ENCODE data around the gene ALG14. TPM values are rescaled to one million over a fixed set of nuclear protein-coding genes. Genes with fewer than 3 reads are reported as not detected.

ALG14 gene
- total and polyA plus RNA-seq, 12 donors = 1.1 to 4.6 (median 3.3) TPM

GRCh38 chr1:94934551-94934950 is 138.2 kb downstream of the ALG14 start:
- DNase-seq = no peak
- H3K4me1 ChIP-seq = peaks cover 0 to 42% (median 15%) of the 10 kb centered on the region in 9 donors
- WGBS, 2 donors = 81 to 84% methylated on average over 2 of the region's 2 CpGs

GRCh38 chr1:94931254-94931841 is 141.4 kb downstream of the ALG14 start:
- no peak for TF ChIP-seq CTCF (IDR thresholded peaks at IDR 0.05)
- Histone ChIP-seq H3K4me1 (peaks cover 3 to 41% (median 30%) of the 10 kb centered on the region in 9 donors), H3K27me3 (peaks cover 0 to 25% (median 0%) of the 10 kb centered on the region in 7 donors), H3K4me3 (no peak overlapping the region), H3K27ac (no peak overlapping the region), H3K36me3 (peaks cover 0 to 21% (median 0%) of the 10 kb centered on the region in 9 donors), H3K9me3 (no peaks in the 10 kb centered on the region)
- 94 to 97% methylated on average over 7 of the region's 7 CpGs for WGBS, 2 donors
- intact Hi-C loops (cut with DNase I) = no loop called here
- ATAC-seq = no peak
- DNase-seq = no peak

More at GRCh38 chr1:94934551-94934950, 138.2 kb downstream of the ALG14 start:
- intact Hi-C loops (cut with DNase I) = no loop called here
- H3K36me3 ChIP-seq = peaks cover 0 to 21% (median 0%) of the 10 kb centered on the region in 9 donors
- no peak for TF ChIP-seq CTCF (IDR thresholded peaks at IDR 0.05)
- no peak overlapping the region for H3K4me3 ChIP-seq
- no peaks in the 10 kb centered on the region for H3K27me3 ChIP-seq
- no peak for ATAC-seq
- H3K27ac ChIP-seq = no peak overlapping the region
- H3K9me3 ChIP-seq = no peaks in the 10 kb centered on the region

- intact Hi-C loops (cut with DNase I) = loop anchor here in 9 of 10 donors (5.0 to 10.0 kb wide), 10 partner anchors 33 to 115 kb away; no protein-coding TSS in a partner anchor
- Histone ChIP-seq H3K27me3 (peaks cover 0 to 43% (median 0%) of the 10 kb centered on the region in 7 donors), H3K36me3 (peaks cover 0 to 21% (median 0%) of the 10 kb centered on the region in 9 donors), H3K4me1 (peaks cover 6 to 40% (median 29%) of the 10 kb centered on the region in 9 donors), H3K9me3 (no peaks in the 10 kb centered on the region), H3K4me3 (peak overlapping the region in 5 of 10 donors; percentile 69 to 96 (median 94)), H3K27ac (peak overlapping the region in 5 of 10 donors; percentile 96 to 100 (median 97))
- no peak for TF ChIP-seq CTCF (IDR thresholded peaks at IDR 0.05)
- DNase-seq (no peak), ATAC-seq (no peak)
- 72 to 73% methylated on average over 11 of the region's 11 CpGs for WGBS, 2 donors
Observed at GRCh38 chr1:94929351-94930217, 143.2 kb downstream of the ALG14 start.

- WGBS, 2 donors = 60 to 72% methylated on average over 7 of the region's 7 CpGs
- intact Hi-C loops (cut with DNase I) = loop anchor here in 9 of 10 donors (5.0 to 10.0 kb wide), 10 partner anchors 34 to 116 kb away; no protein-coding TSS in a partner anchor
- peaks cover 16 to 52% (median 41%) of the 10 kb centered on the region in 9 donors for H3K4me1 ChIP-seq
- ATAC-seq (no peak), DNase-seq (no peak)
- H3K4me3 ChIP-seq = peak overlapping the region in 8 of 10 donors; percentile 61 to 96 (median 90)
- TF ChIP-seq CTCF (IDR thresholded peaks at IDR 0.05) = no peak
- H3K27ac ChIP-seq = peak overlapping the region; percentile 93 to 100 (median 98)
- H3K9me3 ChIP-seq = no peaks in the 10 kb centered on the region
- H3K36me3 ChIP-seq = peaks cover 0 to 18% (median 0%) of the 10 kb centered on the region in 9 donors
- H3K27me3 ChIP-seq = peaks cover 0 to 50% (median 0%) of the 10 kb centered on the region in 7 donors
Observed at GRCh38 chr1:94928293-94928939, 144.3 kb downstream of the ALG14 start.

Measured in heart right ventricle (tissue), 16 donors.